ELR (cell line): ENCODE measurements around the gene EOLA1.
A peak's percentile ranks its signal among the peaks of the same experiment; 100 is the strongest.
"Not testable (repeated sequence)": the region's sequence is repeated elsewhere in the genome, so short reads cannot be mapped to it uniquely, and the experiment has no call there.

Experiments used
- DNase-seq: peaks from one replicate; pipeline ENCODE4 v3.0.0-alpha.2; 2015; ENCODE audit warnings: low read depth

Gene EOLA1

GRCh38 chrX:149513825-149514428, 26.9 kb upstream of the EOLA1 start:
- DNase-seq: no peak

GRCh38 chrX:149515954-149516602, 24.7 kb upstream of the EOLA1 start:
- no peak for DNase-seq

- no peak for DNase-seq
These were observed 24.2 kb upstream of the EOLA1 start for GRCh38 chrX:149516604-149517003.

GRCh38 chrX:149517308-149517707, 23.5 kb upstream of the EOLA1 start:
- DNase-seq: no peak

- no peak for DNase-seq
These were observed 22.6 kb upstream of the EOLA1 start for GRCh38 chrX:149518236-149518635.

GRCh38 chrX:149520636-149521277, 20.1 kb upstream of the EOLA1 start:
- DNase-seq: not testable (repeated sequence)

- DNase-seq: no peak
These were observed 19.4 kb upstream of the EOLA1 start for GRCh38 chrX:149521438-149521837.

- DNase-seq: no peak
These were observed 17.9 kb upstream of the EOLA1 start for GRCh38 chrX:149522916-149523315.

- peak; percentile 75 for DNase-seq
These were observed 15.4 kb upstream of the EOLA1 start for GRCh38 chrX:149525389-149525788.

GRCh38 chrX:149525903-149526302, 14.9 kb upstream of the EOLA1 start:
- not testable (repeated sequence) for DNase-seq

GRCh38 chrX:149526318-149527033, 14.3 kb upstream of the EOLA1 start:
- not testable (repeated sequence) for DNase-seq

GRCh38 chrX:149527705-149528104, 13.1 kb upstream of the EOLA1 start:
- DNase-seq: peak; percentile 50

GRCh38 chrX:149528381-149528780, 12.4 kb upstream of the EOLA1 start:
- DNase-seq: no peak

- no peak for DNase-seq
These were observed 9.2 kb upstream of the EOLA1 start for GRCh38 chrX:149531599-149531998.

- DNase-seq: not testable (repeated sequence)
These were observed 7.9 kb upstream of the EOLA1 start for GRCh38 chrX:149532868-149533267.

GRCh38 chrX:149533999-149534398, 6.8 kb upstream of the EOLA1 start:
- DNase-seq: not testable (repeated sequence)

GRCh38 chrX:149534926-149535602, 5.7 kb upstream of the EOLA1 start:
- not testable (repeated sequence) for DNase-seq

- DNase-seq: not testable (repeated sequence)
These were observed 3.3 kb upstream of the EOLA1 start for GRCh38 chrX:149537474-149537873.

GRCh38 chrX:149539283-149540130, 1.3 kb upstream of the EOLA1 start:
- DNase-seq: peak; percentile 89

- DNase-seq: peak; percentile 86
These were observed 636 bp upstream of the EOLA1 start for GRCh38 chrX:149540131-149540620.

GRCh38 chrX:149541521-149542047, 772 bp downstream of the EOLA1 start:
- no peak for DNase-seq
